Osteocyte (in vitro differentiated cells): ENCODE data around the gene PHC1. TPM values are rescaled to one million over a fixed set of nuclear protein-coding genes. Genes with fewer than 3 reads are reported as not detected.

Experiments
- DNase-seq: peaks from one replicate; pipeline ENCODE4 v3.0.0; 2021; ENCODE audit warnings: mixed read lengths; ENCODE audit not compliant: unreplicated experiment; ENCODE audit errors: extremely low spot score
- H3K27ac Mint-ChIP-seq: one replicate; pipeline ENCODE4 v1.8.0; 2021; ENCODE audit warnings: mild to moderate bottlenecking, mixed read lengths; ENCODE audit not compliant: unreplicated experiment
- H3K27me3 Mint-ChIP-seq: one replicate; pipeline ENCODE4 v1.8.0; 2021; ENCODE audit warnings: mixed read lengths; ENCODE audit not compliant: unreplicated experiment
- H3K36me3 Mint-ChIP-seq: one replicate; pipeline ENCODE4 v1.8.0; 2021; ENCODE audit warnings: mixed read lengths; ENCODE audit not compliant: unreplicated experiment
- H3K4me1 Mint-ChIP-seq: one replicate; pipeline ENCODE4 v1.8.0; 2021; ENCODE audit warnings: mixed read lengths; ENCODE audit not compliant: unreplicated experiment
- H3K4me3 Mint-ChIP-seq: one replicate; pipeline ENCODE4 v1.8.0; 2021; ENCODE audit warnings: mild to moderate bottlenecking, moderate library complexity, mixed read lengths; ENCODE audit not compliant: unreplicated experiment
- H3K9me3 Mint-ChIP-seq: one replicate; pipeline ENCODE4 v1.8.0; 2021; ENCODE audit warnings: mixed read lengths; ENCODE audit not compliant: unreplicated experiment
- CTCF ChIP-seq: fragments of 200-600 bp; sonication (generic); IDR thresholded peaks from 2 replicates; pipeline ENCODE4 v1.5.0; 2021; ENCODE audit warnings: antibody characterized with exemption, mild to moderate bottlenecking, moderate library complexity
- total RNA-seq: library from RNA; stranded (reverse); gene quantifications from 2 replicates; pipeline ENCODE4 v1.2.1, GENCODE V29; 2021

PHC1 gene
- total RNA-seq, 1 donor from 2014 or later = 47.0 TPM

GRCh38 chr12:8903646-8904045 is 10.7 kb upstream of the PHC1 start:
- H3K9me3 Mint-ChIP-seq = no peaks in the 10 kb centered on the region
- no peak for TF ChIP-seq CTCF
- H3K4me1 Mint-ChIP-seq = no peaks in the 10 kb centered on the region
- DNase-seq = no peak
- no peak overlapping the region for H3K27ac Mint-ChIP-seq
- no peak overlapping the region for H3K4me3 Mint-ChIP-seq
- H3K27me3 Mint-ChIP-seq = peaks cover 10% of the 10 kb centered on the region
- H3K36me3 Mint-ChIP-seq = no peaks in the 10 kb centered on the region

- no peak for DNase-seq
- H3K27me3 Mint-ChIP-seq = peaks cover 7% of the 10 kb centered on the region
These were observed 9.6 kb upstream of the PHC1 start for GRCh38 chr12:8904665-8905064.

GRCh38 chr12:8905546-8905945 is 8.8 kb upstream of the PHC1 start:
- no peaks in the 10 kb centered on the region for H3K36me3 Mint-ChIP-seq
- no peak for TF ChIP-seq CTCF
- no peak overlapping the region for H3K4me3 Mint-ChIP-seq
- no peak for DNase-seq
- H3K9me3 Mint-ChIP-seq = no peaks in the 10 kb centered on the region
- no peak overlapping the region for H3K27ac Mint-ChIP-seq
- H3K4me1 Mint-ChIP-seq = no peaks in the 10 kb centered on the region
- H3K27me3 Mint-ChIP-seq = peaks cover 7% of the 10 kb centered on the region

More at GRCh38 chr12:8904665-8905064, 9.6 kb upstream of the PHC1 start:
- H3K27ac Mint-ChIP-seq = no peak overlapping the region
- no peak overlapping the region for H3K4me3 Mint-ChIP-seq
- no peaks in the 10 kb centered on the region for H3K9me3 Mint-ChIP-seq
- H3K36me3 Mint-ChIP-seq = no peaks in the 10 kb centered on the region
- no peak for TF ChIP-seq CTCF
- H3K4me1 Mint-ChIP-seq = no peaks in the 10 kb centered on the region

GRCh38 chr12:8906266-8907180 is 7.8 kb upstream of the PHC1 start:
- H3K27ac Mint-ChIP-seq = no peak overlapping the region
- no peaks in the 10 kb centered on the region for H3K4me1 Mint-ChIP-seq
- H3K36me3 Mint-ChIP-seq = no peaks in the 10 kb centered on the region
- H3K4me3 Mint-ChIP-seq = no peak overlapping the region
- H3K9me3 Mint-ChIP-seq = no peaks in the 10 kb centered on the region
- peaks cover 7% of the 10 kb centered on the region for H3K27me3 Mint-ChIP-seq
- no peak for DNase-seq
- no peak for TF ChIP-seq CTCF

- Mint-ChIP-seq H3K4me3 (no peak overlapping the region), H3K27me3 (peaks cover 7% of the 10 kb centered on the region), H3K36me3 (no peaks in the 10 kb centered on the region), H3K9me3 (no peaks in the 10 kb centered on the region), H3K4me1 (peaks cover 1% of the 10 kb centered on the region), H3K27ac (no peak overlapping the region)
- TF ChIP-seq CTCF = no peak
- no peak for DNase-seq
These were observed 6.8 kb upstream of the PHC1 start for GRCh38 chr12:8907513-8907912.
